CD4-positive, alpha-beta memory T cell (primary cell): ENCODE data around the gene CCDC127. TPM values are rescaled to one million over a fixed set of nuclear protein-coding genes. Genes with fewer than 3 reads are reported as not detected.
A peak's percentile ranks its signal among the peaks of the same experiment; 100 is the strongest.

ENCODE experiments used
- CTCF ChIA-PET: fragments of 350-600 bp; sonication (Branson Sonifier 250); formaldehyde crosslinking; loops from one replicate; lab custom pipeline; 2021; ENCODE audit warnings: inconsistent platforms; ENCODE audit not compliant: partially characterized antibody; lab: Charles Lee
- POLR2A ChIA-PET: fragments of 350-600 bp; sonication (Branson Sonifier 250); formaldehyde crosslinking; loops from one replicate; lab custom pipeline; 2021; ENCODE audit not compliant: partially characterized antibody; lab: Charles Lee
- DNase-seq, 5 donors: peaks; one replicate each; pipeline versions ENCODE4 v3.0.0 to v3.0.0-alpha.2; 2020 to 2022; ENCODE audit warnings: mixed read lengths in 1 of 5
- H3K27ac ChIP-seq: one replicate; pipeline ENCODE4 v1.7.0; 2013; ENCODE audit warnings: low read depth, low read length
- H3K27me3 ChIP-seq: 2 replicates; pipeline ENCODE4 v1.7.0; 2013; ENCODE audit warnings: mild to moderate bottlenecking, low read length, moderate library complexity; ENCODE audit not compliant: insufficient read depth
- H3K36me3 ChIP-seq: 2 replicates; pipeline ENCODE4 v1.7.0; 2013; ENCODE audit warnings: mild to moderate bottlenecking, low read length, moderate library complexity; ENCODE audit not compliant: insufficient read depth
- H3K4me1 ChIP-seq: 2 replicates; pipeline ENCODE4 v1.7.0; 2013; ENCODE audit warnings: mild to moderate bottlenecking, low read length, moderate library complexity; ENCODE audit not compliant: insufficient read depth
- H3K4me3 ChIP-seq, 2 donors: one replicate each; pipeline ENCODE4 v1.7.0; 2013; ENCODE audit warnings: low read length in 2 of 2, mild to moderate bottlenecking in 1 of 2
- H3K9me3 ChIP-seq, 2 donors: one replicate each; pipeline ENCODE4 v1.7.0; 2013; ENCODE audit warnings: low read length in 2 of 2, control low read depth in 1 of 2; ENCODE audit not compliant: control insufficient read depth in 1 of 2
- H3K27ac Mint-ChIP-seq, 7 donors: one replicate each; pipeline ENCODE4 v1.8.0; 2020 to 2021; ENCODE audit warnings: mixed read lengths in 7 of 7, mild to moderate bottlenecking in 6 of 7, inconsistent platforms in 3 of 7, moderate library complexity in 3 of 7
- H3K27me3 Mint-ChIP-seq, 2 donors: one replicate each; pipeline ENCODE4 v1.8.0; 2020 to 2021; ENCODE audit warnings: mixed read lengths in 2 of 2
- H3K36me3 Mint-ChIP-seq, 2 donors: one replicate each; pipeline ENCODE4 v1.8.0; 2020 to 2021; ENCODE audit warnings: mixed read lengths in 2 of 2, inconsistent platforms in 1 of 2, mild to moderate bottlenecking in 1 of 2
- H3K4me1 Mint-ChIP-seq, 4 donors: one replicate each; pipeline ENCODE4 v1.8.0; 2020 to 2021; ENCODE audit warnings: mixed read lengths in 4 of 4, mild to moderate bottlenecking in 1 of 4
- H3K4me3 Mint-ChIP-seq, 8 donors: one replicate each; pipeline ENCODE4 v1.8.0; 2020 to 2021; ENCODE audit warnings: mixed read lengths in 8 of 8, mild to moderate bottlenecking in 7 of 8, moderate library complexity in 6 of 8, inconsistent platforms in 3 of 8
- H3K9me3 Mint-ChIP-seq, 8 donors: one replicate each; pipeline ENCODE4 v1.8.0; 2020 to 2021; ENCODE audit warnings: mixed read lengths in 8 of 8, mild to moderate bottlenecking in 5 of 8, inconsistent platforms in 3 of 8, moderate library complexity in 1 of 8
- intact Hi-C: fragments of 100-400 bp; cut with micrococcal nuclease; formaldehyde crosslinking; loops from one replicate; pipeline ENCODE4 v1.15.1; 2023
- polyA plus RNA-seq, 2 donors: library from polyadenylated mRNA; unstranded; fragments of 300-500 nt; fragmentation: Illumina TruSeq; gene quantifications; one replicate each; pipeline ENCODE4 v1.2.3, GENCODE V29; 2021
- total RNA-seq, 2 experiments: library from RNA; stranded (reverse); gene quantifications; one replicate each; pipeline ENCODE4 v1.2.3, GENCODE V29; 2021

Gene CCDC127
- total and polyA plus RNA-seq, 4 experiments from 2014 or later: 2.9 to 7.7 (median 5.9) TPM

- ChIA-PET CTCF (no interaction called here), POLR2A (no interaction called here)
- Histone ChIP-seq H3K4me3 (no peak overlapping the region), H3K36me3 (no peaks in the 10 kb centered on the region), H3K27ac (no peak overlapping the region), H3K9me3 (no peaks in the 10 kb centered on the region), H3K4me1 (no peaks in the 10 kb centered on the region), H3K27me3 (no peaks in the 10 kb centered on the region)
- H3K9me3 Mint-ChIP-seq: peaks cover 0 to 2% (median 0%) of the 10 kb centered on the region in 8 donors
- peaks cover 9 to 15% of the 10 kb centered on the region in 2 donors for H3K27me3 Mint-ChIP-seq
- no peak for DNase-seq
- no peaks in the 10 kb centered on the region for H3K36me3 Mint-ChIP-seq
- intact Hi-C loops: no loop called here
- no peak overlapping the region for H3K4me3 Mint-ChIP-seq
- no peaks in the 10 kb centered on the region for H3K4me1 Mint-ChIP-seq
- H3K27ac Mint-ChIP-seq: no peak overlapping the region
Observed at GRCh38 chr5:162190-162564, 55.8 kb downstream of the CCDC127 start.

GRCh38 chr5:161803-162110, 56.2 kb downstream of the CCDC127 start:
- Histone ChIP-seq H3K4me3 (no peak overlapping the region), H3K36me3 (no peaks in the 10 kb centered on the region), H3K9me3 (no peaks in the 10 kb centered on the region), H3K27me3 (no peaks in the 10 kb centered on the region), H3K27ac (no peak overlapping the region), H3K4me1 (no peaks in the 10 kb centered on the region)
- POLR2A ChIA-PET: no interaction called here
- no peaks in the 10 kb centered on the region for H3K36me3 Mint-ChIP-seq
- DNase-seq: no peak
- intact Hi-C loops: no loop called here
- CTCF ChIA-PET: no interaction called here
- H3K4me1 Mint-ChIP-seq: no peaks in the 10 kb centered on the region
- no peak overlapping the region for H3K4me3 Mint-ChIP-seq
- H3K9me3 Mint-ChIP-seq: peaks cover 0 to 2% (median 0%) of the 10 kb centered on the region in 8 donors
- no peak overlapping the region for H3K27ac Mint-ChIP-seq
- H3K27me3 Mint-ChIP-seq: peaks cover 9 to 15% of the 10 kb centered on the region in 2 donors

GRCh38 chr5:160921-161802, 56.8 kb downstream of the CCDC127 start:
- H3K27ac Mint-ChIP-seq: no peak overlapping the region
- intact Hi-C loops: no loop called here
- H3K4me1 Mint-ChIP-seq: no peaks in the 10 kb centered on the region
- ChIA-PET POLR2A (no interaction called here), CTCF (no interaction called here)
- peak overlapping the region in 1 of 8 donors; percentile 22 for H3K4me3 Mint-ChIP-seq
- Histone ChIP-seq H3K4me1 (no peaks in the 10 kb centered on the region), H3K36me3 (no peaks in the 10 kb centered on the region), H3K27me3 (no peaks in the 10 kb centered on the region), H3K27ac (no peak overlapping the region), H3K9me3 (no peaks in the 10 kb centered on the region), H3K4me3 (no peak overlapping the region)
- no peak for DNase-seq
- peaks cover 0 to 2% (median 0%) of the 10 kb centered on the region in 8 donors for H3K9me3 Mint-ChIP-seq
- no peaks in the 10 kb centered on the region for H3K36me3 Mint-ChIP-seq
- peaks cover 9 to 15% of the 10 kb centered on the region in 2 donors for H3K27me3 Mint-ChIP-seq

- Histone ChIP-seq H3K36me3 (no peaks in the 10 kb centered on the region), H3K4me1 (no peaks in the 10 kb centered on the region), H3K4me3 (no peak overlapping the region), H3K27me3 (no peaks in the 10 kb centered on the region), H3K27ac (no peak overlapping the region), H3K9me3 (no peaks in the 10 kb centered on the region)
- Mint-ChIP-seq H3K4me3 (no peak overlapping the region), H3K9me3 (peaks cover 0 to 2% (median 0%) of the 10 kb centered on the region in 8 donors), H3K27ac (no peak overlapping the region), H3K27me3 (peaks cover 10 to 15% of the 10 kb centered on the region in 2 donors), H3K4me1 (no peaks in the 10 kb centered on the region), H3K36me3 (no peaks in the 10 kb centered on the region)
- POLR2A ChIA-PET: no interaction called here
- DNase-seq: no peak
- CTCF ChIA-PET: no interaction called here
- intact Hi-C loops: no loop called here
Observed at GRCh38 chr5:160173-160510, 57.8 kb downstream of the CCDC127 start.

GRCh38 chr5:159448-160172, 58.3 kb downstream of the CCDC127 start:
- peaks cover 0 to 2% (median 0%) of the 10 kb centered on the region in 8 donors for H3K9me3 Mint-ChIP-seq
- Histone ChIP-seq H3K9me3 (no peaks in the 10 kb centered on the region), H3K36me3 (no peaks in the 10 kb centered on the region), H3K4me3 (no peak overlapping the region), H3K27ac (no peak overlapping the region), H3K4me1 (no peaks in the 10 kb centered on the region), H3K27me3 (no peaks in the 10 kb centered on the region)
- no peak for DNase-seq
- ChIA-PET CTCF (no interaction called here), POLR2A (no interaction called here)
- no peaks in the 10 kb centered on the region for H3K4me1 Mint-ChIP-seq
- peaks cover 10 to 15% of the 10 kb centered on the region in 2 donors for H3K27me3 Mint-ChIP-seq
- no peaks in the 10 kb centered on the region for H3K36me3 Mint-ChIP-seq
- no peak overlapping the region for H3K4me3 Mint-ChIP-seq
- intact Hi-C loops: no loop called here
- H3K27ac Mint-ChIP-seq: no peak overlapping the region

GRCh38 chr5:158807-159447, 59.0 kb downstream of the CCDC127 start:
- no peaks in the 10 kb centered on the region for H3K9me3 ChIP-seq
- no peaks in the 10 kb centered on the region for H3K4me1 Mint-ChIP-seq
- H3K4me3 Mint-ChIP-seq: no peak overlapping the region
- H3K27me3 Mint-ChIP-seq: peaks cover 10 to 15% of the 10 kb centered on the region in 2 donors
- peaks cover 0 to 2% (median 0%) of the 10 kb centered on the region in 8 donors for H3K9me3 Mint-ChIP-seq
- no peaks in the 10 kb centered on the region for H3K36me3 Mint-ChIP-seq
- H3K27me3 ChIP-seq: no peaks in the 10 kb centered on the region
- H3K36me3 ChIP-seq: no peaks in the 10 kb centered on the region
- ChIA-PET POLR2A (no interaction called here), CTCF (no interaction called here)
- H3K27ac ChIP-seq: no peak overlapping the region
- no peak overlapping the region for H3K4me3 ChIP-seq
- intact Hi-C loops: no loop called here
- no peaks in the 10 kb centered on the region for H3K4me1 ChIP-seq
- no peak overlapping the region for H3K27ac Mint-ChIP-seq
- DNase-seq: no peak

- H3K4me3 Mint-ChIP-seq: no peak overlapping the region
- no peak for DNase-seq
- no peaks in the 10 kb centered on the region for H3K27me3 ChIP-seq
- H3K27me3 Mint-ChIP-seq: peaks cover 10 to 15% of the 10 kb centered on the region in 2 donors
- ChIA-PET POLR2A (no interaction called here), CTCF (no interaction called here)
- no peak overlapping the region for H3K27ac ChIP-seq
- H3K9me3 ChIP-seq: no peaks in the 10 kb centered on the region
- H3K9me3 Mint-ChIP-seq: peaks cover 0 to 2% (median 0%) of the 10 kb centered on the region in 8 donors
- intact Hi-C loops: no loop called here
- peak overlapping the region in 1 of 7 donors; percentile 25 for H3K27ac Mint-ChIP-seq
- H3K4me1 Mint-ChIP-seq: no peaks in the 10 kb centered on the region
- H3K4me3 ChIP-seq: no peak overlapping the region
- H3K36me3 ChIP-seq: no peaks in the 10 kb centered on the region
- H3K4me1 ChIP-seq: no peaks in the 10 kb centered on the region
- H3K36me3 Mint-ChIP-seq: no peaks in the 10 kb centered on the region
Observed at GRCh38 chr5:157801-158200, 60.2 kb downstream of the CCDC127 start.
